ENCODE data around the gene GNB1L.
"Not testable (repeated sequence)": the region's sequence is repeated elsewhere in the genome, so short reads cannot be mapped to it uniquely, and the experiment has no call there.

Gene GNB1L

DNA sequence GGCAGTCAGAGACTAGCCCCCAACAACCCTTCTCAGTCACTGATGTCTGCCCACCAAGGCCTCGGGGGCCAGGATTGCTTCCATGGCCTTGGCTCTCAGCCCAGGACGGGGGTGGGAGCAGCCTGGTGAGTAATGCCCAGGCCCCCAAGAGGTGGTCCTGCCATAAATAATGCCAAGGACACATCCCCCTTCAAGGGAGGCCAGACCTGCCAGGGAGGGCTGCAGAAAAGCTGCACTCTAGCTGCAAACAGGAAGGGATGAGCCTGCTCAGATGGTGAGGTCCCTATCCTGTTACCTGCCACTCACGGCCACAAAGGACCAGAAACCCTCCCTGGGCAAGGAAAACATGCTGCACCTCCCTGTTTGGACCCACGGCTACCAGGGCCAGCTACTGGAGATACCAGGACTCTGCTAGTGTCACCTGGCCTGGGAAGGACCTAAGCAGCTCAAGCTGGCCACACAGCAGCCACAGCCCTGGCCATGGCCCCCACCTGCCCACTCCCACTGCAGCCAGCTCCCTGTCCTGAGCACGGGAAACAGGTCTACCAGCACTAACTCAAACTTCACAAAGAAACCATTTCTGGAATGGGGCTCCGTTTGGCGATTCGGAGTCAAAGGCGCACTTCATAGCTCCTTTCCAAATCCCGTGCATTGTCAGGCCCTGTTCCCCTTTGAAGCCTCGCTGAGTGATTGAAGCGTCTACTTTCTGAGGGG is 12.1 kb downstream of the GNB1L start:
- no peak for DNase-seq

DNA sequence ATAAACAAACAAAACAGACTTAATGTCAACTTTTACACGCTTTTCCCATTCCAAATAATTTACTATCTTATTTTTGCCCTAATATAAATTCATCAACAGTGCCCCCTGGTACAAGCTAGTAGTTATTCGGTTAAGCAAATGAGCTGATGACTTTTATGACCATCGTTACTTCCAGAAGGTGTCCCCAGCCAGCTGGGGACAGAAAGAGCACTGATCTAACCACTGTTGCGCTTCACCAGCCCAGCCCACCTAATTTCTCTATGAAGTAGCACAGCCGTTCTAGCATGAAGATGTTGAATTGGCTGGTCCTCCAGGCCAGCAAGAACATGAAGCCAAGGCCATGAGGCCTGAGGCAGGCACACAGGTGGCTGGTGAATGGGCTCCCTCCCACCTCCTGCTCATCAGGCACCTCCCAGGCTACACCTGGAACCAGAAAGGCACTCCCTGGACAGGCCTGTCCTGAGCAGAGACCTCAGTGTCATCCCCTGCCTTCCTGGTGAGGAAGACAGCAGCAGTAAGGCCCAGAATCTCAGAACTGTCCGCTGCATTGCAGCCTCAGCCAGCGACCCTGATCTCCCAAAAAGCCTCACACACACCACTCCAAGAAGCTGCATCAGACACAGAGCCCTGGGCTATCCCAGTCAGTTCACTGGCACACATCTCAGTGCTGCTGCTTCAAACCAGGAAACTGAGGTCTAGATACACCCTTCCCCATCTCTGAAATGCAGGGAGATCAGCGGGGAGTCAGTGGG is 12.9 kb downstream of the GNB1L start:
- no peak for DNase-seq

DNA sequence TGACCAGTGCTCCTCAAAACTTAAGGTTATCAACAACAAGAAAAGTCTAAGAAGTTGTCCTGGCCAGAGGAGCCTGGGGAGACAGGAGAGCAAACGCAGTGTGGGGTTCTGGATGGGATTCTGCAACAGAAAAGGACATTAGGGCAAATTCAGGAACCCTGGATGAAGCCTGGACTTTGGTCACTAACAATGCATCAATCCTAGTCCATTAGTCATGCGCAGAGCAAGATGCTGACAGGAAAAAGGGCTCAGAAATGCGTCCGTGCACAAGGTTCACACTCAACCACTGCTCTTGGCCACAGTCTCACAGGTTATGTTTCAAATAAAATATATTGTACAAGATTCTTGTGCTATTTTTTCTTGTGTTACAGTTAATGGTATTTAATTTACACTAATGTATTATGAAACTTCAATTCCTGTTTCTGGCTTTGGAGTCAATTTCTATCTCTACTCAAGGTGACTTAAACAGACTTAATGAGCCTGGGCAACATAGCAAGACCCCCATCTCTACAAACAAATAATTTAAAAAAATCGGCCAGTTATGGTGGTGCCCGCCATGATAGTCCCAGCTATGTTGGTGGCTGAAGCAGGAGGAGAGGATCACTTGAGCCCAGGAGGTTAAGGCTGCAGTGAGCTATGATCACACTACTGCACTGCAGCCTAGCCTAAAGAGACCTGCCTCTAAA is 13.6 kb downstream of the GNB1L start:
- no peak for DNase-seq

DNA sequence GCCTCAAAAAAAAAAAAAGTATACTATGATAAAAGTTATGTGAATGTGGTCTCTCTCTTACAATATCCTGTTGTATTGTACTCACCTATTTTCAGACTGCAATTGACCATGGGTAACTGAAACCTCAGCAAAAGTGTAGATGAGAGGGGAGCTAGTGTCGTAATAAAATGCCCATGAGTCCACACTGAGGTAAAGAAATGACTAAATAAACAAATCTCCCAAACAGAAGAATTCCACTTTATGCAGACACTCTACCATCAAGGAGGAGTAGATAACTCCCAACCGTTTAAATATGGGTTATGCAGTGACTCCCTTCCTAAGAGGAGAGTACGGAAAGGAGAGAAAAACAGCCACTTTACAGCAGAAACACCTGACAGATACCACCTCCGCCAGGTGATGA is 14.6 kb downstream of the GNB1L start:
- DNase-seq, result no peak

DNA sequence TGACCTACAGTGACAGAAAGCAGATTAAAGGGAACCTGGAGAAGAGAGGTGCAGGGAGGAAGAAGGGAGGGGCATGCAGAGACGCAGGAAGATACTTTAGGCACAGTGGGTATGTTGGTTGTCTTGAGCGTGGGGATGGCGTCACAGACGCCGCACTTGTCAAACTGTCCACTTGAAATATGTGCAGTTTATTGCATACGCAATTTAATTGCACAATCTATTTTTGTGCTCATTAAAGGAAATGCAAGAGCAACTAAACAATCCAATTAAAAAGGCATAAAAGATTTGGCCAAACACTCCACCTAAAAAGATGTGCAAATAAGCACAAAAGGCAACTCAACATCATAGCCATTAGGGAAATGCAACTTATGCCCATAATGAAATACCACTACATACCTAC is 16.8 kb downstream of the GNB1L start:
- DNase-seq, result no peak

DNA sequence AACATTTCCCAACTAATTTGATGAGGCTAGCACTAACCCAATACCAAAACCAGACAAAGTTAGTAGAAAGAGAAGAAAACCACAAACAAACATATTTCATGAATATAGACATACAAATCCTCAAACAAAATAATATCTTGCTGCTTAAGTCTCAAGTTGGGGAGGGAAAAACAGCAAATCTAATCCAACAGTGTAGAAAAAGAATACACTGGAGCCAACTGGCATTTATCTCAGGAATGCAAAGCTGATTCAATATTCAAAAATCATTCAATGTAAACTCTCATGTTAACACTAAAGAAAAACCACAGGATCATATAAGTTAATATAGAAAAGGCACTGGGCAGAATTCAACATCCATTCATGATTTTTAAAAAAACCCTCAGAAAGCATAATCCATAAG is 18.2 kb downstream of the GNB1L start:
- DNase-seq, result no peak

DNA sequence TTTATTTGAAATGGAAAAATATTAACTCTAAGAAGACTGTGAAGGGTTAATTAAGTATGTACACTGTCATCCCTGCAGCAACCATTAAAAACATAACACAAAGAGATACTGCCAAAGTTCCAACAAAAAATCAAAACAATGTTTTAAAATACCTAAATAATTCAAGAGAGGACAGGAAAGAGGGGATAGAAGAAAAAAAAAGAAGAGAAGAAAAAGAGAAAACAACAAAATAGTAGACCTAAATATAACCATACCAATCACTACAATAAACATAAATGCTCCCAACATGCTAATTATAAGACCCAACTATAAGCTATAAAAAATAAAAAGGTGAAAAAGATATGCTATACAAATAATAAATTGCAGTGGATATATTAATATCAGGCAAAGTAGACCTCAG is 20.1 kb downstream of the GNB1L start:
- DNase-seq, result no peak

DNA sequence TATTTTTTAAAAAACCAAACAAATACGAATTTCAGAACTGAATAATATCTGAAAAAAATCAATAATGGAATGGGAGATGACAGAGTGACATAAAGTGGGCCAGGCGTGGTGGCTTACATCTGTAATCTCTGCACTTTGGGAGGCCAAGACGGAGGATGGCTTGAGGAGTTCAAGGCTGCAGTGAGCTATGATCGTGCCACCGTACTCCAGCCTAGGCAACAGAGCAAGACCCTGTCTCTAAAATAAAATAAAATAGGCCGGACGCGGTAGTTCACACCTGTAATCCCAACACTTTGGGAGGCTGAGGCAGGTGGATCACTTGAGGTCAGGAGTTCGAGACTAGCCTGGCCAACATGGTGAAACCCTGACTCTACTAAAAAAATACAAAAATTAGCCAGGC is 21.3 kb downstream of the GNB1L start:
- DNase-seq, result not testable (repeated sequence)

DNA sequence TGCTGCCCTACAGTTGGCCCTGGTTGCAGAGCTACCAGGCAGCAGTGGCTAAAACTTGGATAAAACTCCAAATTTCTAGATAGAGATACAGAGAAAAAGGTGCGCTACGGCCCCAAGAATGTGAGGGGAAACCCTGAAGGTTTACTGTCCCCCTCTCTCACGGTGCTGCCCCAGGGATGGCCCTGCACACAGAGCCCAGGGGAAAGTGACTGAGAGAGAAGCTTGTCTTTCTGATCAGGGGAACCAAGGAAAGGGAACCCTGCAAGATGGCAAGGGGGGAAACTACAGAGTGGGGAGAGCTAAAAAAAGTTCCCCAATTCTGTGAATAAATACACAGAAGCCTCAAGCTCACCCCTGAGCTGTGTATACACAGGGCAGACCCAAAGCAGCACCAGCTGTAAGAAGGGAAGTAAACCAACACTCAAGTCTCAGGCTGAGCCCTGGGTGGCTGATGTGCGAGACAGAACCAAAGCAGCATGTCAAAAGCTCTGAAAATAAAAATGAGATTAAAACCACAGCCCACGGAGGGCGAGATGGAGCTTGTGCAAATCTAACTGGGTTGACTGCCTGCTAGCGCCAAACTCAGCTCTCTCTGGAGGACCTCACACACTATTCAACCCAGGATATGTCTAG is 22.1 kb downstream of the GNB1L start:
- DNase-seq, result no peak

DNA sequence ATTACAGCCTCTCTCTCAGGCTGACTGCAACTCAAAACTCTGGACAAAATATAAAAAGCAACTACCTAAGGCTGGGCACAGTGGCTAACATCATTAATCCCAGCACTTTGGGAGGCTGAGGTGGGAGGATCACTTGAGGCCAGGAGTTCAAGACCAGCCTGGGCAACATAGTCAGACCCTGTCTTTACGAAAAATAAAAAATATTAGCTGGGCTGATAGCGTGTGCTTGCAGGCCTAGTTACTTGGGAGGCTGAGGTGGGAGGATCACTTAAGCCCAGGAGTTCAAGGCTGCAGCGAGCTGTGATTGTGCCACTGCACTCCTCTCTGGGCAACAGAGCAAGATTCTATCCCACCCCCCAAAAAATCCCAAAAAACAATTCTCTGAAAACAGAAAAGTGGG is 22.7 kb downstream of the GNB1L start:
- not testable (repeated sequence) for DNase-seq

DNA sequence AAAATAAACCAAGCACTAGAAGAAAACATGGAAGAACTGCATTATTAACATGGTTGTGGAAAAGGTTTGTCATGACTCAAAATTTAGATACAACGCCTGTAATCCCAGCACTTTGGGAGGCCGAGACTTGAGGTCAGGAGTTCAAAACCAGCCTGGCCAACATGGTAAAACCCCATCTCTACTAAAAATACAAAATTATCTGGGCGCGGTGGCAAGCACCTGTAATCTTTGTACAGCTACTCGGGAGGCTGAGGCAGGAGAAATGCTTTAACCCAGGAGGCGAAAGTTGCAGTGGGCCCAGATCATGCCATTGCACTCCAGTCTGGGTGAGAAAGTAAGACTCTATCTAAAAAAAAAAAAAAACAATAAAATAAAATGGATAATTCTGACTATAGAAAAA is 23.7 kb downstream of the GNB1L start:
- no peak for DNase-seq

DNA sequence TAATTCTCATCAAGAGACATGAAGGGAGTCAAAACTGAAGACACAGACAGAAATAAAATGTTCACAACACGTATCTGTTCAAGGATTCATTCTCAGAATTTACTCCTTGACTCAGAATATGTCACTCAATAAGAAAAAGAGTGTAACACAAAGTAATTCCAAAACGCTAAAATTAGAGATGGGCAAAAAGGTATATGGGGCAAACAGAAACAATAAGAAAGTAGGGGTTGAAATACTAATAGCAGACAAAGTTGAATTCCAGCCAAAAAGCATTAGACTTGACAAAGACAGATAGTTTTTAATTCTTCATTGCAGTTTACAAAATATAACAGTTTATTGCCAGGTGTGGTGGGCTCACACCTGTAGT is 26.7 kb downstream of the GNB1L start:
- DNase-seq, result no peak

DNA sequence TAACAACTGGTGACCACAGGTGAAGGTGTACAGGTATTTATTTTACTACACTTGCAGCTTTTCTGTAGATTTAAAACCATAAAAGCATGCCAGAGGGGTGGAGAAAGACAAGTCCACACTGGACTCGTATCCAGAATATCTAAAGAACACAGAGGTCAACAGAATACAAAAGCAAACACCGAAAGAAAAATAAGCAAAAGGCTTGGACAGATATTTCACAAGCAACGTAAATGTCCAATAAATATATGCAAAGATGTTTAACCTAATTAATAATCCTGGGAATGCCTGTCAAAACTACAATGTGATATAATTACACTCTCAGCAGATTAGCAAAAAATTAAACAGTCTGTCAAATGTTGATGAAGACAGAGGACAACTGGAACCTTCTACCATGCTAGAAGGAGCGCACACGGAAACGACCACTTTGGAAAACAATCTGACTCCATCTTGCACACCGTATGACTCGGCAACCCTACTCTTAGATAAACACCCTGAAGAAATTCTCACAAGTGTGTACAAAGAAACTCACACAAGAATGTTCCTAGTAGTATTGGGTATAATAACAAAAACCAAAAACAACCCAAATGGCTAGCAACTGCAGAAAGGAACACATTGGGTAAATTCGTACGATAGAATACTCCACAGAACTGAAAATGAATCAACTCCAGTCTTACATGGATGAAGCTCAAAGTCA is 27.2 kb downstream of the GNB1L start:
- no peak for DNase-seq

DNA sequence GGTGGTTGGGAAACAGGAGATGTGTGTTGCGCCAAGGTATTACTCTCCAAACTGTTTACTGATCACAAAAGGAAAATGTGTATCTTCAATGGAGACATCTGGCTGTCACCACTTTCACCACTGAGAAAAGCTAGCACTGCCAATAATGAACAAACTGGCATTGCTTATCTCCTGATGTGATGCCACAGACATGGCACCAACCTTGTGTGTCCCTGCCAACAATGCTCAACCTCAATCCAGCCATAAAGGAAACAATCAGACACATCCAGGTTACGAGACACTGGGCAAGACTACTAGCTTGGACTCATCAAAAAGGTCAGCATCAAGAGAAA is 28.1 kb downstream of the GNB1L start:
- DNase-seq, result no peak

DNA sequence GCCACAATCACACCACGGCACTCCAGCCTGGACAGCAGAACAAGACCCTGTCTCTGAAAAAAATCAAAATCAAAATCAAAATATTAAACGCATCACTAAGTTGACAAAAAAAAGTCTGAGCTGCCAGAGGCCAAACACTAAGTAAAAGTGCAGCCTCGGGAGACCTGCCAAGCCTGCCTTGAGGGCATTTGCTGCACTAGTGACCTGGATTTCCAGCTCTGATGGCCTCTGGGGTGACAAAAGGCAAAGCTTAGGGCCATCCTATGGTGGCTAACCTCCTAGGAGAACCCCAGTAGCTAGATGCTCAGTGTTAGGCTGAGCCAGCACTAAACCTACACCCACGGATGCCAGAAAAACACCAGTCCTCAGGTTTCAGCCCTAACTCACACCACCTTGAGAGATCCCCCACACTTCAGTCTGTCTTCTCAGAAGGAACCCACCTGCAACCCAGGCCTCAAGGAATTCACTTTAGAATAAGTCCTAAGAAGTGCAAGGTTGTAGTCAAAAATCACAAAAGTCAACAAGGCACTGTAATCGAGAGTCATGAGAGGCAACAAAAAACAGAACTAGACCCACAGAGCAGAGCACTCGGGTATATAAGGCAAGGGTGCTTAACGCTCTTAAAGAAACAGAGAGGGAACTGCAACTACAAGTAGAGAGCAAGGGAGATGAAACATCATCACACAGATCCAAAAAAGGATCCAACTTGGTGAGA is 28.6 kb downstream of the GNB1L start:
- DNase-seq, result no peak

DNA sequence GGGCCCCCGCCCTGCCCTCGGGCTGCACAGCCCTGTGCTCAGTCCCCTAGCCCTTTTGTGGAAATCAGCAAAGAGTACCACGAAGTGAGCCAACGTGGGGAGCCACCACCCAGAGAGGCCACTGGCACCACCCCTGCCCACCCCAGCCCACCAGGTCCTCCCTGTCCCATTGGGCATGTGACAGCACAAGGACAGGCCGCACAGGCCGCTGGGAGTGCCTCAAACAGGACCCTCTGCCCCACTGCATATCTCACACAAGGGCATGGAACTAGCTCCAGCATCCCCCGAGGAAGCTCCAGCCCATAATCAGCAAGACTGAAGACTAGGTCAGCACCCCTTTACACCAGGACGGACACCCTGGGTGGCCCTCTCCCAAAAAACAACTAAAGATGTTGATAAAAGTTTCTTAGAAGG is 29.7 kb downstream of the GNB1L start:
- DNase-seq, result no peak

DNA sequence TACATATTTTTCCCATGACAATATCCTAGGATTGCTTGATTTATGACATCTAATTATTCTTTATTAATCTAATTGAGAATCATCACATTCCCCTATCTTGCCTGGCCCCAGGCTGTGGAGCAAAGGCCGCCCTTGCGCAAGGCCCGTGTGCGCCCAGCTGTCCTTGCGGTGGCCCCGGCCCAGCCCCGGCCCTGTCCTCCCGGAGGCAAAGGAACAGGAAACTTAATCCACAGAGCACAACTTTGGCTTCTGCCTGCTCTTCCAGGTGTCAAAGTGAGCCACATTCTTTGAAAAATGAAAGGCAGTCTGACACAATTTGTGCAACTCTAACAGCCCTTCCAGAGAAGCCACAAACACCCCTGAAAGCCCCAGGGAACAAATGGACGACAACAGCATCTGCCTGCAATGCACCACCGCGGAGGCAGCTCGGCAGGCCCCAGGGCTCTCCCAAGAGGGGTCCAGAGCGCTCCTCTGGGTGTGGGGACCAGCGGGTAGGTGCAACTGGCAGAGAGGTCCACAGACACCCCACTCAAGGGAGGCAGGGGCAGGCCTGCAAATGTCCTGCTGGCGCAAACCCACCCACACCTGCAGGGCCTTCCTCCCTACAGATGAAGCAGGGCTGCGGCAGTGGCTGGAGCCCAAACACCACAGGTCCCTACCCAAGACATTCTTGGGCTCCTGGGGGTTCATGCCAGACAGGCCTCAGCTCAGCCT is 30.3 kb downstream of the GNB1L start:
- DNase-seq, result no peak

DNA sequence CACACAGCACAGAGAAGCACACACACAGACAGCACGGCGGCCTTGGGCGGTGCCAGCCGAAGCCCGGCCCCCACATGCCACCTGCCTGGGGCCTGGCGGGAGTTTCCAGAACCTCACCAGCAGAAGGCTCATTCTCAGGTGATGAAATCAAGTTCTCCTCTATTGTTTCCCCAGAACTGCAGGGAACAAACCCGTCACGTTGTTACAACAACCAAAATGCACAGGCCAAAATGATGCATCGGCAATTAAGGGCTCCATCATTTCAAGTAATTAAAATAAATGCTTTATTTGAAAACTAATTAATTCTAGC is 30.8 kb downstream of the GNB1L start:
- no peak for DNase-seq

DNA sequence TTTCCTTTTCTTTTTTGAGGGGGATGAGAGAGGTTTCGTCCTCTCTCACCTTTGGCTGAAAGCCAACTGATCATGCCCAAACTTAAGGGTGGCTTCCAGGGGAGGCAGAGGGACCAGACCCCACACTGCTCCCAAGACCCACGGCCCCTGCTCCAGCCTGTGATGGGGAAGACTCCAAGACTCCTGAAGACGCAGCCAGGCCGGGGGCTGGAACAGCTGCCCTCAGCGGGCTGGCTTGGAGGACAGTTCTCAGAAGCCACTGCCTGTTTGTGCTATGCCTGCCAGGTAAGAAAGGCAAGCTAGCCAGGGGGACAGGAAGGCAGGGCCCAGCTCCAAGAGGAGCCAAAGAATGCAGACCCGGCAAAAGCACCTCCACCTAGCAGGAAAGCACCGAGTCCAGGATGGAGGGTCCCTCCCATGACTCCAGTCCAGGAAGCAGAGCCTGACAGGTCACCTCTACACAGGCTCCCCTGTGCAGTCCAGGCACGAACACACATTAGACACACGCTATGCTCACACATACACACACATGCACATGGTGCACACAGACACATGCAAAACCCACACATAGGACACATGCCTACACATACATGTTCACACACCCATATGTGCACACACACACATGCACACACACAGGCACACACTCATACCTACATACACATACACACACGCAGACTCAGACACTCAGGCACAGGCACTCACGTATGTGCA is 31.3 kb downstream of the GNB1L start:
- DNase-seq, result no peak

DNA sequence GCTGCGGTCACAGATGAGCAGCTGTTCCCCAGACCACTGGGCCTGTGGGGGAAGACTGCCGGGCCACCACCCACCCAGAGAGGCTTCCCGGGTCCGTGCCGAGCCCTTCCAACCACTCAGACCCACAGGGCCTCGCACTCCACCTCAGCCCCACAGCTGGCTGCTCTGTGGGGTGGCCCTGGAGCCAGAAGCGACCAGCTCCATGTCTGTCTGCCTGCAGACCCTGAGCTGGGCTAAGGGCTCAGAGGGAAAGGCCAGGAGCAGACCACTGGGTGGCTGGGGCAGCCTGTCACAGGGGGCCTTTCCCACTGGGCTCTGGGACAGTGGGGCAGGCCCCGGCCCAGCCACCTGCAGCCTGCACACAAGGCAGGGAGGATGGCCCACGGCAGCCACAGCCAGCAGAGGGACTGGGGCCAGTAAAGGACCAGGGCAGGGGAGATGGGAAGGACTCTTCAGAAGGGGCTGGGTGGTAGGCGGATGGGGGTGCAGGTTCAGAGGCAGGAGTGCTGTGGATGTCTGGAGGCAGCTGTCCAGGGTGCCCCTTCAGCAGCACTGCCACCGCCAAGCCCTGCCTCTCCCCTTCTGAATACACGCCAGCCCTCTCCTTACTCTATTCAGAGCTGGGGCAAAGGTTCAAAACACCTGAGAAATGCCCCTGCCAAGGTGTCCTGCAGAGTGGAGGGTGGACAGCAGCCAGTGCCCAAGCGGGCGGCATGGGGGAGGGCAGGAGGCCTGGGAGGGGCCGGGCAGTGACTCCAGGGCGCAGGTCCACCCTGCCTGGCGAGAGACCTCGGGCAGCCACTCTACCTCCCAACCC is 32.2 kb downstream of the GNB1L start:
- no peak for DNase-seq
